A673 (cell line): ENCODE measurements around the gene TBRG4.
A peak's percentile ranks its signal among the peaks of the same experiment; 100 is the strongest.

Source experiments
- CTCF ChIP-seq: fragments of 300-800, 200-600 bp; sonication (generic); conservative IDR thresholded peaks from 2 replicates; pipeline ENCODE4 v1.5.1; 2017; ENCODE audit warnings: low read depth, mild to moderate bottlenecking, antibody characterized with exemption, low read length, moderate library complexity, mixed read lengths
- EZH2 ChIP-seq: fragments of 200-600 bp; sonication (generic); IDR thresholded peaks from 2 replicates; pipeline ENCODE4 v1.6.1; 2017; ENCODE audit warnings: borderline replicate concordance, low read depth, mild to moderate bottlenecking, mixed read lengths, antibody characterized with exemption, low read length; ENCODE audit not compliant: poor library complexity, severe bottlenecking

GRCh38 chr7:45136106-45137060, 24.9 kb upstream of the TBRG4 start:
- peak; percentile 90 for TF ChIP-seq CTCF
- no peak for TF ChIP-seq EZH2
